Stimulated activated CD4-positive, alpha-beta T cell treated with anti-CD3 and anti-CD28 coated beads, TNF-alpha, amount 100 ng/mL, for 24 hours (primary cell): ENCODE data around the gene COL19A1.
"Not testable (repeated sequence)": the region's sequence is repeated elsewhere in the genome, so short reads cannot be mapped to it uniquely, and the experiment has no call there.

Experiments used
- DNase-seq, 3 experiments: peaks; one replicate each; pipeline ENCODE4 v3.0.0-alpha.2; 2020; ENCODE audit warnings: low read depth in 3 of 3

Gene COL19A1

GRCh38 chr6:69866770-69867638 lies 648 bp downstream of the COL19A1 start:
- DNase-seq, result peak; percentile 15 to 59 (median 28)

GRCh38 chr6:69867639-69867976 lies 1.3 kb downstream of the COL19A1 start:
- no peak for DNase-seq

GRCh38 chr6:69868252-69868804 lies 2.0 kb downstream of the COL19A1 start:
- no peak for DNase-seq

- no peak for DNase-seq
Measured at GRCh38 chr6:69868961-69869360, 2.6 kb downstream of the COL19A1 start.

GRCh38 chr6:69871107-69871506 lies 4.8 kb downstream of the COL19A1 start:
- no peak for DNase-seq

- DNase-seq, result no peak
Measured at GRCh38 chr6:69873291-69873690, 6.9 kb downstream of the COL19A1 start.

- no peak for DNase-seq
Measured at GRCh38 chr6:69875715-69876114, 9.4 kb downstream of the COL19A1 start.

- no peak for DNase-seq
Measured at GRCh38 chr6:69878795-69879194, 12.4 kb downstream of the COL19A1 start.

- DNase-seq, result no peak
Measured at GRCh38 chr6:69880601-69881000, 14.2 kb downstream of the COL19A1 start.

- DNase-seq, result no peak
Measured at GRCh38 chr6:69881322-69882151, 15.2 kb downstream of the COL19A1 start.

GRCh38 chr6:69883551-69883950 lies 17.2 kb downstream of the COL19A1 start:
- no peak for DNase-seq

GRCh38 chr6:69884231-69884630 lies 17.9 kb downstream of the COL19A1 start:
- no peak for DNase-seq

GRCh38 chr6:69887026-69887425 lies 20.7 kb downstream of the COL19A1 start:
- DNase-seq, result no peak

GRCh38 chr6:69887714-69888345 lies 21.5 kb downstream of the COL19A1 start:
- DNase-seq, result no peak

- no peak for DNase-seq
Measured at GRCh38 chr6:69888482-69889233, 22.3 kb downstream of the COL19A1 start.

GRCh38 chr6:69889234-69889974 lies 23.0 kb downstream of the COL19A1 start:
- not testable (repeated sequence) for DNase-seq

GRCh38 chr6:69892561-69892960 lies 26.2 kb downstream of the COL19A1 start:
- not testable (repeated sequence) for DNase-seq

GRCh38 chr6:69893266-69893665 lies 26.9 kb downstream of the COL19A1 start:
- DNase-seq, result not testable (repeated sequence)

GRCh38 chr6:69894578-69895347 lies 28.4 kb downstream of the COL19A1 start:
- DNase-seq, result no peak

- DNase-seq, result no peak
Measured at GRCh38 chr6:69895396-69895795, 29.0 kb downstream of the COL19A1 start.
